Retinal pigment epithelial cell (primary cell): Measurements from ENCODE around the gene MYO1E.

Experiments used
- DNase-seq: peaks from one replicate; pipeline ENCODE4 v3.0.0-alpha.2; 2010; ENCODE audit warnings: low read depth
- H3K4me3 ChIP-seq: 2 replicates; pipeline ENCODE4 v1.5.1; 2011; ENCODE audit warnings: mild to moderate bottlenecking, low read length, control low read depth, moderate library complexity
- TF ChIP-seq, protein P1 (sequence below): conservative IDR thresholded peaks from 2 replicates; pipeline ENCODE4 v1.5.1; 2011; ENCODE audit warnings: low read depth, low read length, control low read depth, inconsistent platforms

Gene MYO1E

DNA sequence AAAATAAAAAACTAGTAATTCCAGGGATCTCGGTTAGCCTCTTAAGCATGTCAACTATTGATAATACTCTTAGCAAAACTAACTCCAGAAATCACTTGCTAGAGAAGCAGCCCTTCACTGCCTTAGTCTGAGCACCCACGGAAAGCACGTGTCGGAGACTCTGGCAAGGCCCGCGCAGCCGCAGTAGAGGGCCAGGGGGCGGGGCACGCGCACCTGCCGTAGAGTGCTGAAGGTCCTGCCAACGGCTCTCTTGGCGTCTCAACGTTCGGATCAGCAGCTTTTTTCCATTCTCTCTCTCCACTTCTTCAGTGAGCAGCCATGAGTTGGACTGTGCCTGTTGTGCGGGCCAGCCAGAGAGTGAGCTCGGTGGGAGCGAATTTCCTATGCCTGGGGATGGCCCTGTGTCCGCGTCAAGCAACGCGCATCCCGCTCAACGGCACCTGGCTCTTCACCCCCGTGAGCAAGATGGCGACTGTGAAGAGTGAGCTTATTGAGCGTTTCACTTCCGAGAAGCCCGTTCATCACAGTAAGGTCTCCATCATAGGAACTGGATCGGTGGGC lies 166.0 kb downstream of the MYO1E start, which contains the start of gene LDHAL6B:
Gene LDHAL6B (plus strand): TSS at position 221 of the 561 bp plus-strand sequence. CDS start 98 bp downstream, at position 319.
- TF ChIP-seq, protein P1, sequence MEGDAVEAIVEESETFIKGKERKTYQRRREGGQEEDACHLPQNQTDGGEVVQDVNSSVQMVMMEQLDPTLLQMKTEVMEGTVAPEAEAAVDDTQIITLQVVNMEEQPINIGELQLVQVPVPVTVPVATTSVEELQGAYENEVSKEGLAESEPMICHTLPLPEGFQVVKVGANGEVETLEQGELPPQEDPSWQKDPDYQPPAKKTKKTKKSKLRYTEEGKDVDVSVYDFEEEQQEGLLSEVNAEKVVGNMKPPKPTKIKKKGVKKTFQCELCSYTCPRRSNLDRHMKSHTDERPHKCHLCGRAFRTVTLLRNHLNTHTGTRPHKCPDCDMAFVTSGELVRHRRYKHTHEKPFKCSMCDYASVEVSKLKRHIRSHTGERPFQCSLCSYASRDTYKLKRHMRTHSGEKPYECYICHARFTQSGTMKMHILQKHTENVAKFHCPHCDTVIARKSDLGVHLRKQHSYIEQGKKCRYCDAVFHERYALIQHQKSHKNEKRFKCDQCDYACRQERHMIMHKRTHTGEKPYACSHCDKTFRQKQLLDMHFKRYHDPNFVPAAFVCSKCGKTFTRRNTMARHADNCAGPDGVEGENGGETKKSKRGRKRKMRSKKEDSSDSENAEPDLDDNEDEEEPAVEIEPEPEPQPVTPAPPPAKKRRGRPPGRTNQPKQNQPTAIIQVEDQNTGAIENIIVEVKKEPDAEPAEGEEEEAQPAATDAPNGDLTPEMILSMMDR = no peak
- H3K4me3 ChIP-seq = no peak within 1 kb of the TSS
- DNase-seq = no peak

DNA sequence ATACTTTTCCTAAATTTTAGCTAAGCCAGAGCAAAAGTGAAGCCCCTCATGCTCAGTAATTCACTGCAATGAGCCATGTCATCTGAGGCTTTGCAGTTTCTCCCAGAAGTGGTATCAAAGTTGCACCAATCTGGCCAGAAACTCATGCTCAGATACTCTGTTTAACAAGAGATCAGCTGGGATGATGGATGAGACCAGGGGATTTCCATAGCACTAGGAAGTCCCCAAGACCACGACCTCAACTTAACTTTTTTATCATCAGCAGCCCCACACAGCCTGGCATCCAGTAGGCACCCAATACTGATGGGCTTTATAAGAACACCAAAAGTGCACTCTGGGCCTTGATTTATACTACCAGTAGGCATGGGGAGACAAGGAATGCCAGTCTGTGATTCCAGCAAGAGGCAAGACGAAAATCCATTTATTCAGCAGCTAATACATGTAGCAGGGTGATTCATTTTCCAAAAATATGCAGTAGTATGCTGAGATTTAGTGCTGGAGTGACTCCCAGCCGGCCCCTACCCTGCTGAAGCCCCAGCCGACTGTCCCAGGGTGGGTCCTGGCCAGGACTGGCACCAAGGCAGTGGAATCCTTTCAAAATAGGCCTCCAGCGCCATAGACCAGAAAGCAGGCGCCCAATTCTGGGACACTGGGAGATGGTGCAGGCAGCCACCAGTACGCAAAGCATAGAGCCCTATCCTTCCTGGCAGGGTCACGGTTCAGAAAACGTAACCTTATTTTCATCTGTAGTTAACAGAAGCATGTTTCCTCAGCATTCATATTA lies 166.6 kb downstream of the MYO1E start:
- H3K4me3 ChIP-seq = no peak overlapping the region
- DNase-seq = no peak
- TF ChIP-seq, protein P1 = no peak

GRCh38 chr15:59203657-59204056 lies 169.0 kb downstream of the MYO1E start:
- TF ChIP-seq, protein P1 = no peak
- H3K4me3 ChIP-seq = no peak overlapping the region
- no peak for DNase-seq

GRCh38 chr15:59203008-59203407 lies 169.7 kb downstream of the MYO1E start:
- TF ChIP-seq, protein P1 = no peak
- no peak for DNase-seq

DNA sequence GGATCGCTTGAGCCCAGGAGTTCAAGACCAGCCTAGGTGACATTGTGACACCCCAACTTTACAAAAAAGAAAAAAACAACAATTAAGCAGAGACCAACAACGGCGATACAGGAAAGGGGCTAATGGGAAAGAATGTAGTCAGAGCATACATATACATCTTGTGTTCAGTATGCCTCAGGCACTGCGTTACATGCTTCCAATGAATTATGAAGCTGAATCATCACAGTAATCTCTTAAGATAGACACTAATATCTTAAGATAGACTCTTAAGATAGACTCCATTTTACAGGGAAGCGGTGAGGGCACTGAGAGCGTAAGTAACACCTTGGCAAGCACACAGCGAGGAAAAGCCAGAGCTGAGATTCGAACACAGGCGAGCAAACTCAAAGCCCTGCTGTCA lies 172.1 kb downstream of the MYO1E start:
- no peak overlapping the region for H3K4me3 ChIP-seq
- TF ChIP-seq, protein P1 = no peak
- peak; percentile 76 for DNase-seq

More at GRCh38 chr15:59203008-59203407, 169.7 kb downstream of the MYO1E start:
- no peak overlapping the region for H3K4me3 ChIP-seq

DNA sequence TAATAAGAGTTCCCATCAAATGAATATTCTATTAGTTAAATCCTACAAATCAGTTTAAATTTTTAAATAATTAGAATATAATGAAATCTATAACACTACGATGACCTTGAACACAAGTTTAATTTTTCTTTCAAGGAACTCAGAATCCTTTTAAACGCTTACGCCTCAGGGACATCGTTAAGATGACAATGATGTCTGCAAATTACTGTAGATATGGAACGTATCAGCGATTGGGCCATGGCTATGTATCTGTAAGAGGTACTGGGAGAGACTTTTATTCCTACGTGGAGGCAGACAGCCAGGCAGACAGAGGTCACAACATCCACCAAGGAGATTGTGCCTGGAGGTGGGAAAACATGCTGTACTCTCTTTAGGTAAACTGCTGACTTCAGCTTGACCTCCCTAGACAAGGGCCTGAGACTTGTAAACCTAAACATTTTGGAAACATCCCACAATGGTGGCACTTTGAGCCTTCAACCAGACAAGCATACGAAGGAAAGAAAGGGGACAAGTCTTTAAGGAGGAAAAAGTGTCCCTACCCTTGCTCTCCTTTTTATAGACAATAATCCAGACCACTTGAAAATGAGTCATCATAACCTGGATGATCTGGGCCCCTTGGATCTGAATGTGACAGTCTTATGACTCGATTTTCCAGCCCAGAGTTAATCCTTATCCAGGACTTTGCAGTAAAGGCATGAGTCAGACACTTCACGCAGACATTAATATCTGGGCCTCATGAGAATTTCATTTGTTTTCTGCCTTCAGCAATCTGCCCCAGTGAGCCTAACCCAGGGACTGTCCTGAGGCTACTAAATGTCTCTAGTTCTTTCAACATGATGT lies 172.8 kb downstream of the MYO1E start:
- H3K4me3 ChIP-seq = no peak overlapping the region
- peak; percentile 99 for DNase-seq
- TF ChIP-seq, protein P1 = no peak
